H1 (cell line): ENCODE measurements around the gene COL5A1. TPM values are rescaled to one million over a fixed set of nuclear protein-coding genes. Genes with fewer than 3 reads are reported as not detected.

ENCODE experiments used
- EGR1 ChIP-seq: IDR thresholded peaks from 2 replicates; pipeline ENCODE4 v1.6.1; 2011; ENCODE audit warnings: low read depth, low read length, borderline replicate concordance
- JUND ChIP-seq: IDR thresholded peaks from 2 replicates; pipeline ENCODE4 v1.6.1; 2011; ENCODE audit warnings: mild to moderate bottlenecking, improper control_type of control experiment, low read length
- SUZ12 ChIP-seq: fragments of 200-600 bp; sonication (generic); IDR thresholded peaks from 2 replicates; pipeline ENCODE4 v1.6.1; 2012; ENCODE audit warnings: mild to moderate bottlenecking, inconsistent platforms, low read length, moderate library complexity, mixed read lengths
- TAF7 ChIP-seq: optimal IDR thresholded peaks from 2 replicates; pipeline ENCODE3; 2011; ENCODE audit warnings: low read depth, mild to moderate bottlenecking, inconsistent platforms, low read length, moderate library complexity, borderline replicate concordance
- polyA plus RNA-seq, 7 experiments: library from polyadenylated mRNA; depleted of rRNA in 3 of 7; stranded (reverse) in 5 of 7; unstranded in 2 of 7; fragments of >200 nt in 5 of 7; fragments of 200-250 nt in 2 of 7; gene quantifications; 1 replicate in 5 of 7; 2 replicates in 1 of 7; 4 replicates in 1 of 7; pipeline versions ENCODE4 v1.2.1 to v1.2.3, GENCODE V29; 2011 to 2013; ENCODE audit warnings: missing spikeins in 2 of 7, mixed read lengths in 2 of 7
- total RNA-seq: library from RNA; stranded (reverse); fragmentation: NEBNext Ultra II Directional; extraction: Animal tissue kit (Norgen Biotek cat#: 25700); gene quantifications from 2 replicates; pipeline ENCODE4 v1.2.1, GENCODE V29; 2021

COL5A1 gene
- total and polyA plus RNA-seq, 2 of the 8 experiments (the other 6 are each of a cell fraction or from before 2014, with no cell fraction given), result 3.8 to 12.0 TPM

GRCh38 chr9:134880484-134881312 is 239.1 kb downstream of the COL5A1 start, which contains the start of gene FCN2 (continued):
- no peak for TF ChIP-seq EGR1
- no peak for TF ChIP-seq SUZ12
- no peak for TF ChIP-seq JUND
- no peak for TF ChIP-seq TAF7
